ENCODE measurements around the gene SPOCK2. TPM values are rescaled to one million over a fixed set of nuclear protein-coding genes. Genes with fewer than 3 reads are reported as not detected.

The SPOCK2 gene
- total RNA-seq, 2 experiments from 2014 or later = 0.76 to 7.5 TPM

GRCh38 chr10:72030762-72031543 is 57.4 kb downstream of the SPOCK2 start:
- Histone ChIP-seq H3K4me3 (ENCODE audit: low read depth, low read length, poor library complexity, severe bottlenecking) (no peak overlapping the region), H3K79me2 (ENCODE audit: insufficient read depth, low read depth, low read length) (no peaks in the 10 kb centered on the region), H3K4me1 (ENCODE audit: insufficient read depth, low read length, poor library complexity, severe bottlenecking) (no peaks in the 10 kb centered on the region), H3K4me2 (ENCODE audit: low read length) (no peak overlapping the region), H3K9me2 (ENCODE audit: insufficient read depth, low read length) (no peaks in the 10 kb centered on the region), H4K20me1 (ENCODE audit: insufficient read depth, low read length) (no peaks in the 10 kb centered on the region), H2AFZ (ENCODE audit: low read length) (no peak overlapping the region), H3K9me3 (ENCODE audit: low read length) (no peaks in the 10 kb centered on the region), H3K27ac (ENCODE audit: low read depth, low read length, poor library complexity, severe bottlenecking) (no peak overlapping the region), H3K36me3 (ENCODE audit: insufficient read depth, low read length) (no peaks in the 10 kb centered on the region)
- TF ChIP-seq EZH2phosphoT487 (IDR thresholded peaks at IDR 0.05; ENCODE audit: borderline replicate concordance, low read depth, low read length) (no peak), CTCF (conservative IDR thresholded peaks at IDR 0.05; ENCODE audit: low read length) (no peak)
- CTCF ChIA-PET (ENCODE audit: unreplicated experiment) = interaction anchor here (0.6 kb wide), 1 partner anchor 19 kb away, joined by 3 read pairs; no protein-coding TSS in a partner anchor
- intact Hi-C loops (cut with micrococcal nuclease; ENCODE audit: unreplicated experiment) = no loop called here
- POLR2A ChIA-PET = no interaction called here
- DNase-seq (ENCODE audit: low spot score) = no peak
- BruUV-seq (replicated peaks) = no TSS peak

GRCh38 chr10:72029414-72029813 is 58.9 kb downstream of the SPOCK2 start:
- H3K27ac ChIP-seq (ENCODE audit: low read depth, low read length, poor library complexity, severe bottlenecking) = no peak overlapping the region
- TF ChIP-seq EZH2phosphoT487 (IDR thresholded peaks at IDR 0.05; ENCODE audit: borderline replicate concordance, low read depth, low read length) (no peak), CTCF (conservative IDR thresholded peaks at IDR 0.05; ENCODE audit: low read length) (no peak)
- H3K9me3 ChIP-seq (ENCODE audit: low read length) = no peaks in the 10 kb centered on the region
- POLR2A ChIA-PET = no interaction called here
- BruUV-seq (replicated peaks) = no TSS peak
- no peaks in the 10 kb centered on the region for H4K20me1 ChIP-seq (ENCODE audit: insufficient read depth, low read length)
- no peaks in the 10 kb centered on the region for H3K4me1 ChIP-seq (ENCODE audit: insufficient read depth, low read length, poor library complexity, severe bottlenecking)
- H3K4me3 ChIP-seq (ENCODE audit: low read depth, low read length, poor library complexity, severe bottlenecking) = no peak overlapping the region
- intact Hi-C loops (cut with micrococcal nuclease; ENCODE audit: unreplicated experiment) = no loop called here
- no peaks in the 10 kb centered on the region for H3K36me3 ChIP-seq (ENCODE audit: insufficient read depth, low read length)
- no peaks in the 10 kb centered on the region for H3K79me2 ChIP-seq (ENCODE audit: insufficient read depth, low read depth, low read length)
- H2AFZ ChIP-seq (ENCODE audit: low read length) = no peak overlapping the region
- no peak overlapping the region for H3K4me2 ChIP-seq (ENCODE audit: low read length)
- H3K9me2 ChIP-seq (ENCODE audit: insufficient read depth, low read length) = no peaks in the 10 kb centered on the region
- CTCF ChIA-PET (ENCODE audit: unreplicated experiment) = no interaction called here
- no peak for DNase-seq (ENCODE audit: low spot score)

- Histone ChIP-seq H2AFZ (ENCODE audit: low read length) (no peak overlapping the region), H3K9me2 (ENCODE audit: insufficient read depth, low read length) (no peaks in the 10 kb centered on the region), H3K9me3 (ENCODE audit: low read length) (no peaks in the 10 kb centered on the region), H3K27ac (ENCODE audit: low read depth, low read length, poor library complexity, severe bottlenecking) (no peak overlapping the region), H3K4me1 (ENCODE audit: insufficient read depth, low read length, poor library complexity, severe bottlenecking) (no peaks in the 10 kb centered on the region), H3K4me2 (ENCODE audit: low read length) (no peak overlapping the region), H3K36me3 (ENCODE audit: insufficient read depth, low read length) (no peaks in the 10 kb centered on the region), H4K20me1 (ENCODE audit: insufficient read depth, low read length) (no peaks in the 10 kb centered on the region), H3K79me2 (ENCODE audit: insufficient read depth, low read depth, low read length) (no peaks in the 10 kb centered on the region), H3K4me3 (ENCODE audit: low read depth, low read length, poor library complexity, severe bottlenecking) (no peak overlapping the region)
- intact Hi-C loops (cut with micrococcal nuclease; ENCODE audit: unreplicated experiment) = no loop called here
- CTCF ChIA-PET (ENCODE audit: unreplicated experiment) = interaction anchor here (0.6 kb wide), 1 partner anchor 232 kb away, joined by 12 read pairs; no protein-coding TSS in a partner anchor
- no peak for TF ChIP-seq CTCF (conservative IDR thresholded peaks at IDR 0.05; ENCODE audit: low read length)
- no peak for TF ChIP-seq EZH2phosphoT487 (IDR thresholded peaks at IDR 0.05; ENCODE audit: borderline replicate concordance, low read depth, low read length)
- DNase-seq (ENCODE audit: low spot score) = no peak
- POLR2A ChIA-PET = no interaction called here
- no TSS peak for BruUV-seq (replicated peaks)
These were observed 60.9 kb downstream of the SPOCK2 start for GRCh38 chr10:72027498-72027897.

All from OCI-LY7 (cell line).